HepG2 (cell line): ENCODE results near the gene C11orf68. TPM values are rescaled to one million over a fixed set of nuclear protein-coding genes. Genes with fewer than 3 reads are reported as not detected.

Source experiments
- CREB1 ChIP-seq, 2 experiments: fragments of 450-650 bp in 1 of 2; IDR thresholded peaks; 2 replicates each; pipeline ENCODE4 v1.6.1; 2016 to 2017; ENCODE audit warnings: control low read depth in 1 of 2, mild to moderate bottlenecking in 1 of 2, missing compliant biosample characterization in 1 of 2, missing genetic modification characterization in 1 of 2
- FOXA1 ChIP-seq, 2 experiments: fragments of 450-650 bp in 1 of 2; sonication (generic) in 1 of 2; formaldehyde crosslinking in 1 of 2; IDR thresholded peaks; 2 replicates each; pipeline versions ENCODE4 v1.4.0 to v1.6.1; 2016 to 2020; ENCODE audit warnings: missing genetic modification reagents in 1 of 2
- HMG20B ChIP-seq: conservative IDR thresholded peaks from 2 replicates; pipeline ENCODE4 v1.6.1; 2016; ENCODE audit warnings: missing genetic modification reagents, missing compliant biosample characterization
- HNRNPLL ChIP-seq: fragments of 200-400 bp; formaldehyde crosslinking; IDR thresholded peaks from 2 replicates; pipeline ENCODE4 v1.6.1; 2017; ENCODE audit warnings: mild to moderate bottlenecking, low read depth, low read length; ENCODE audit not compliant: poor library complexity, severe bottlenecking
- HOXA3 ChIP-seq: sonication (generic); formaldehyde crosslinking; IDR thresholded peaks from 2 replicates; pipeline ENCODE4 v1.5.0; 2020; ENCODE audit warnings: missing genetic modification reagents
- JUNB ChIP-seq: sonication (generic); formaldehyde crosslinking; IDR thresholded peaks from 2 replicates; pipeline ENCODE4 v1.8.0; 2022; ENCODE audit warnings: missing genetic modification reagents, mild to moderate bottlenecking, borderline replicate concordance
- KDM1A ChIP-seq: IDR thresholded peaks from 2 replicates; pipeline ENCODE4 v1.6.1; 2016; ENCODE audit warnings: missing compliant biosample characterization
- KDM3A ChIP-seq: IDR thresholded peaks from 2 replicates; pipeline ENCODE4 v1.6.1; 2018; ENCODE audit warnings: low read depth, missing compliant biosample characterization
- NFE2L1 ChIP-seq: sonication (generic); formaldehyde crosslinking; IDR thresholded peaks from 2 replicates; pipeline ENCODE4 v1.4.0; 2020; ENCODE audit warnings: missing genetic modification reagents, mild to moderate bottlenecking, borderline replicate concordance
- NFRKB ChIP-seq: fragments of 450-650 bp; IDR thresholded peaks from 2 replicates; pipeline ENCODE4 v1.6.1; 2017
- REPIN1 ChIP-seq: sonication (generic); formaldehyde crosslinking; IDR thresholded peaks from 2 replicates; pipeline ENCODE4 v1.8.0; 2022; ENCODE audit warnings: missing genetic modification reagents, low read depth, mild to moderate bottlenecking, borderline replicate concordance
- RXRB ChIP-seq: IDR thresholded peaks from 2 replicates; pipeline ENCODE4 v1.6.1; 2016; ENCODE audit warnings: borderline replicate concordance, missing genetic modification reagents, missing compliant biosample characterization
- SMAD1 ChIP-seq: sonication (generic); formaldehyde crosslinking; IDR thresholded peaks from 2 replicates; pipeline ENCODE4 v1.4.0; 2020; ENCODE audit warnings: missing genetic modification reagents, low read depth, mild to moderate bottlenecking, borderline replicate concordance
- SMAD9 ChIP-seq: sonication (generic); formaldehyde crosslinking; IDR thresholded peaks from 2 replicates; pipeline ENCODE4 v1.5.1; 2020; ENCODE audit warnings: mild to moderate bottlenecking, missing genetic modification reagents
- SNRNP70 ChIP-seq: fragments of 200-400 bp; formaldehyde crosslinking; IDR thresholded peaks from 2 replicates; pipeline ENCODE4 v1.6.1; 2017; ENCODE audit warnings: mild to moderate bottlenecking, low read depth, low read length, moderate library complexity
- SRF ChIP-seq: IDR thresholded peaks from 2 replicates; pipeline ENCODE4 v1.6.1; 2011; ENCODE audit warnings: mild to moderate bottlenecking, low read depth, low read length, moderate library complexity
- TMF1 ChIP-seq: sonication (generic); formaldehyde crosslinking; IDR thresholded peaks from 2 replicates; pipeline ENCODE4 v1.8.1; 2022; ENCODE audit warnings: low read depth, missing genetic modification reagents
- TRIM24 ChIP-seq: sonication (generic); formaldehyde crosslinking; IDR thresholded peaks from 2 replicates; pipeline ENCODE4 v1.8.0; 2022; ENCODE audit warnings: mild to moderate bottlenecking, missing genetic modification reagents
- ZBTB42 ChIP-seq: sonication (generic); formaldehyde crosslinking; IDR thresholded peaks from 2 replicates; pipeline ENCODE4 v1.5.0; 2020; ENCODE audit warnings: mild to moderate bottlenecking, missing genetic modification reagents
- ZFP82 ChIP-seq: sonication (generic); formaldehyde crosslinking; IDR thresholded peaks from 2 replicates; pipeline ENCODE4 v1.5.1; 2020; ENCODE audit warnings: mild to moderate bottlenecking, missing genetic modification reagents, borderline replicate concordance
- ZNF136 ChIP-seq: sonication (generic); formaldehyde crosslinking; IDR thresholded peaks from 2 replicates; pipeline ENCODE4 v1.8.1; 2022; ENCODE audit warnings: low read depth, mild to moderate bottlenecking, moderate library complexity, missing genetic modification reagents
- ZNF138 ChIP-seq: sonication (generic); formaldehyde crosslinking; IDR thresholded peaks from 2 replicates; pipeline ENCODE4 v1.5.0; 2020; ENCODE audit warnings: mild to moderate bottlenecking, low read depth, missing genetic modification reagents
- ZNF235 ChIP-seq: sonication (generic); formaldehyde crosslinking; IDR thresholded peaks from 2 replicates; pipeline ENCODE4 v1.8.1; 2023; ENCODE audit warnings: mild to moderate bottlenecking, missing genetic modification reagents, borderline replicate concordance
- ZNF383 ChIP-seq: sonication (generic); formaldehyde crosslinking; IDR thresholded peaks from 2 replicates; pipeline ENCODE4 v1.4.0; 2020; ENCODE audit warnings: missing genetic modification reagents, mild to moderate bottlenecking, borderline replicate concordance
- ZNF547 ChIP-seq: sonication (generic); formaldehyde crosslinking; IDR thresholded peaks from 2 replicates; pipeline ENCODE4 v1.5.1; 2020; ENCODE audit warnings: mild to moderate bottlenecking, missing genetic modification reagents
- ZNF563 ChIP-seq: sonication (generic); formaldehyde crosslinking; IDR thresholded peaks from 2 replicates; pipeline ENCODE4 v1.8.0; 2022; ENCODE audit warnings: mild to moderate bottlenecking, moderate library complexity, missing genetic modification reagents
- ZNF615 ChIP-seq: sonication (generic); formaldehyde crosslinking; IDR thresholded peaks from 2 replicates; pipeline ENCODE4 v1.5.0; 2020; ENCODE audit warnings: mild to moderate bottlenecking, missing genetic modification reagents, borderline replicate concordance
- ZNF629 ChIP-seq: sonication (generic); formaldehyde crosslinking; conservative IDR thresholded peaks from 2 replicates; pipeline ENCODE4 v1.5.0; 2020; ENCODE audit warnings: missing genetic modification reagents
- polyA plus RNA-seq, 8 experiments: library from polyadenylated mRNA; depleted of rRNA in 3 of 8; stranded (reverse) in 7 of 8; unstranded in 1 of 8; fragments of >200 nt; fragmentation: Illumina TruSeq in 4 of 8; extraction: Trizol in 4 of 8; gene quantifications; 2 replicates each; pipeline versions ENCODE4 v1.2.1 to v1.2.3, GENCODE V29; 2011 to 2016; ENCODE audit warnings: low read depth in 4 of 8, missing spikeins in 1 of 8, mixed read lengths in 1 of 8; ENCODE audit not compliant: insufficient read depth in 1 of 8
- total RNA-seq, 5 experiments: library from RNA; depleted of rRNA; stranded (reverse); fragments of >200 nt; fragmentation: Illumina TruSeq; extraction: Trizol; gene quantifications; 2 replicates each; pipeline ENCODE4 v1.2.3, GENCODE V29; 2016; ENCODE audit warnings: low read depth in 1 of 5
- TF ChIP-seq, protein P1 (sequence below): sonication (generic); formaldehyde crosslinking; IDR thresholded peaks from 2 replicates; pipeline ENCODE4 v1.4.0; 2020; ENCODE audit warnings: missing genetic modification reagents, mild to moderate bottlenecking, borderline replicate concordance

Gene C11orf68
- total and polyA plus RNA-seq, 2 of the 13 experiments (the other 11 are each of a cell fraction or from before 2014, with no cell fraction given): 8.4 to 28.3 TPM

DNA sequence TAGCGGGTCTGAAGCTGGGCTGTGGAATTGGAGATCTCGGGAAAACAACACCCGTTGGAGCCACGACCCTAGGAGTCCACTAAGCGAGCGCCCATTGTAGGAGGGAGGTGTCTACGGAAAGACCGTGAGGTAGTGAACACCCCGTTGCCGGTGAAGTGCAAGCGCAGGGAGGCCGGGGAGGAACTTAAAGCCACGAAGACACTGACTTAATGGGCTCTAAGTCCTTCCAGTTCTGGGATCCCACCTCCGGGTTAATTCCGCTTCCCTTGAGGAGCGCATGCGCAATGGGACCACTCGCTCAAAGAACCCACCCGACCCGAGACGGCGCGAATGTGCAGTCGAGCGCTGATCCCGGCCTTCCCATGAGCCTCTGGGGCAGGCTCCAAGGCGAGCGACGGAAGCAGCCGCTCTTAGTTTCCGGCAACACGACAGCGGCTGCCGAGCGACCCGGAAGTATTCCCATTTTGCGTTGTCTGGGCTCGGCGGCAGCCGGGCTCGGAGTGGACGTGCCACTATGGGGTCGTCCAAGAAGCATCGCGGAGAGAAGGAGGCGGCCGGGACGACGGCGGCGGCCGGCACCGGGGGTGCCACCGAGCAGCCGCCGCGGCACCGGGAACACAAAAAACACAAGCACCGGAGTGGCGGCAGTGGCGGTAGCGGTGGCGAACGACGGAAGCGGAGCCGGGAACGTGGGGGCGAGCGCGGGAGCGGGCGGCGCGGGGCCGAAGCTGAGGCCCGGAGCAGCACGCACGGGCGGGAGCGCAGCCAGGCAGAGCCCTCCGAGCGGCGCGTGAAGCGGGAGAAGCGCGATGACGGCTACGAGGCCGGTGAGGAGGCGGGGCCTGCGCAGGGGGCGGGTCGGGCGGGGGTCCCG, 42.6 kb upstream of the C11orf68 start, which contains the start of gene SART1 (continued):
- no peak for TF ChIP-seq SRF
- TF ChIP-seq SMAD1 (CRISPR knock-in tag): no peak
- no peak for TF ChIP-seq ZNF615 (CRISPR knock-in tag)
- no peak for TF ChIP-seq HMG20B (CRISPR knock-in tag)
- TF ChIP-seq HNRNPLL: peak; percentile 75
- peak; percentile 94 for TF ChIP-seq HOXA3 (CRISPR knock-in tag)
- 0 out of 2 replicates have a peak, but pooled peaks have one; percentile 35 for TF ChIP-seq ZNF136 (CRISPR knock-in tag)
- no peak for TF ChIP-seq KDM1A
- TF ChIP-seq JUNB (CRISPR knock-in tag): no peak
- TF ChIP-seq ZFP82 (CRISPR knock-in tag): no peak
- peak; percentile 77; the same call in 1 of the 2 replicates for TF ChIP-seq SMAD9 (CRISPR knock-in tag)
- 0 out of 2 replicates have a peak, but pooled peaks have one; percentile 68 for TF ChIP-seq RXRB (CRISPR knock-in tag)
- TF ChIP-seq ZNF547 (CRISPR knock-in tag): 0 out of 2 replicates have a peak, but pooled peaks have one; percentile 64
- no peak for TF ChIP-seq FOXA1 (IDR thresholded peaks at IDR 0.05)
- TF ChIP-seq FOXA1 (CRISPR knock-in tag; IDR thresholded peaks at IDR 0.05): no peak
- no peak for TF ChIP-seq ZNF563 (CRISPR knock-in tag)
- TF ChIP-seq TRIM24 (CRISPR knock-in tag): no peak
- TF ChIP-seq KDM3A (CRISPR knock-in tag): peak; percentile 80
- TF ChIP-seq SNRNP70: no peak
- TF ChIP-seq ZBTB42 (CRISPR knock-in tag): no peak
- TF ChIP-seq ZNF383: 0 out of 2 replicates have a peak, but pooled peaks have one; percentile 56
- TF ChIP-seq ZNF629 (CRISPR knock-in tag): no peak
- TF ChIP-seq CREB1 (IDR thresholded peaks at IDR 0.05): no peak
- TF ChIP-seq CREB1 (CRISPR knock-in tag; IDR thresholded peaks at IDR 0.05): peak; percentile 68; the same call in 1 of the 2 replicates
- TF ChIP-seq, protein P1, sequence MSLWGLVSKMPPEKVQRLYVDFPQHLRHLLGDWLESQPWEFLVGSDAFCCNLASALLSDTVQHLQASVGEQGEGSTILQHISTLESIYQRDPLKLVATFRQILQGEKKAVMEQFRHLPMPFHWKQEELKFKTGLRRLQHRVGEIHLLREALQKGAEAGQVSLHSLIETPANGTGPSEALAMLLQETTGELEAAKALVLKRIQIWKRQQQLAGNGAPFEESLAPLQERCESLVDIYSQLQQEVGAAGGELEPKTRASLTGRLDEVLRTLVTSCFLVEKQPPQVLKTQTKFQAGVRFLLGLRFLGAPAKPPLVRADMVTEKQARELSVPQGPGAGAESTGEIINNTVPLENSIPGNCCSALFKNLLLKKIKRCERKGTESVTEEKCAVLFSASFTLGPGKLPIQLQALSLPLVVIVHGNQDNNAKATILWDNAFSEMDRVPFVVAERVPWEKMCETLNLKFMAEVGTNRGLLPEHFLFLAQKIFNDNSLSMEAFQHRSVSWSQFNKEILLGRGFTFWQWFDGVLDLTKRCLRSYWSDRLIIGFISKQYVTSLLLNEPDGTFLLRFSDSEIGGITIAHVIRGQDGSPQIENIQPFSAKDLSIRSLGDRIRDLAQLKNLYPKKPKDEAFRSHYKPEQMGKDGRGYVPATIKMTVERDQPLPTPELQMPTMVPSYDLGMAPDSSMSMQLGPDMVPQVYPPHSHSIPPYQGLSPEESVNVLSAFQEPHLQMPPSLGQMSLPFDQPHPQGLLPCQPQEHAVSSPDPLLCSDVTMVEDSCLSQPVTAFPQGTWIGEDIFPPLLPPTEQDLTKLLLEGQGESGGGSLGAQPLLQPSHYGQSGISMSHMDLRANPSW: no peak
- 0 out of 2 replicates have a peak, but pooled peaks have one; percentile 72 for TF ChIP-seq ZNF138 (CRISPR knock-in tag)
- no peak for TF ChIP-seq ZNF235 (CRISPR knock-in tag)
- peak; percentile 65; the same call in 1 of the 2 replicates for TF ChIP-seq REPIN1 (CRISPR knock-in tag)
- no peak for TF ChIP-seq NFE2L1 (CRISPR knock-in tag)
- no peak for TF ChIP-seq NFRKB
- TF ChIP-seq TMF1: 0 out of 2 replicates have a peak, but pooled peaks have one; percentile 19
